Measurements from ENCODE around the gene NEURL1.
"Not testable (repeated sequence)": the region's sequence is repeated elsewhere in the genome, so short reads cannot be mapped to it uniquely, and the experiment has no call there.

The NEURL1 gene

DNA sequence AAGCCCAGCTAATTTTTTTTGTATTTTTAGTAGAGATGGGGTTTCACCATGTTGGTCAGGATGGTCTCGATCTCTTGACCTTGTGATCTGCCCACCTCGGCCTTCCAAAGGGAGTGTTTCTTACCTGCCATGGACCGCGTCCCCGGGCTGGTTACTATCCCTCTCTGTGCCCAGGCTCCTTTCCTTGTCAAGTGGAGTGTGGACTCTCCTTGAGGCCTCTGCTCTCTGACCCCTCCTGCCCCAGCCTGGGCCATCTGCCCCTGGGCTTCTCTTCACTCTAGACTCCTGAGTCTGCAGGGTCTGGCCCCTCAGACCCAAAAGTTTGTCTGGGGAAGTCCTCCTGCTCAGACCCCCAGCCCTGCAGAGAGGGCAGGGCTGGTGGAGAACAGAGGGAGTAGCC lies 20.7 kb downstream of the NEURL1 start:
- DNase-seq (ENCODE audit: low spot score) = no peak

DNA sequence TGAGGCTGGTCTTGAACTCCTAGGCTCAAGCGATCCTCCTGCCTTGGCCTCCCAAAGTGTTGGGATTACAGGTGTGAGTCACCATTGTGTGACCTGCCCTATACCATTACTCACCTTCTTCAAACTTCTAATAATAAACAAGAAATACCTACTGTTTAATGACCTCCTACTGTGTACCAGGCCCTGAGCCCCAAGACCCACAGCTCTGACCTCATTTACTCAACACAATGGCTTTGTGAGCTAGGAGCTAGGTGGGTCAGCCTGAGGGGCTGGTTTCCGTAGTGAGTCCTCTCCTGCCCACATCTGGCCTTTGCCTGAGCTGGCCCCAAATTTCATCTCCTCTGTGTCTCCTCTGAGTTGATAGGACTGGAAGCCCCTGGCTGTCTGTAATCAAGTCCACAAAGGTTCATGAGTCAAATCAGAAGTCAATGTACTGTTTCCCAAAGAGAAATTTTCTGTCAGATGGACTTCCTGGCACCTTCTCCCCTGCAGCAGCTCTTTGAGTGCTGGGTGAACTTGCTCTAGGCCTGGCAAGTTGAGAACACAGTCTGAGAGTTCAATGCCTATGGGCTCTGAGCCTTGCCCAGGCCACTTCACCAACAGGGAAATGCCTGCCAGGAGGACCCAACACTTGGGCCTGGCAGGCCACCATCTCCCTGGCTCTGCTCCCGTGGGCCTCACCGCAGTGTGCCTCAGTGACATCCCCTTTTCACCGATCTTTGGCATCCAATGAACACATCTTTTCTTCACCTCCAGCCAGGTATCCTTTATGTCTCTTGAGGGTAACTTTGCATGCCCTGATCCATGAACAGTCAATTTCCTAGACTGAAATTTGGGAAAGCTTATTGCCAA lies 24.0 kb downstream of the NEURL1 start:
- DNase-seq (ENCODE audit: low spot score) = no peak

DNA sequence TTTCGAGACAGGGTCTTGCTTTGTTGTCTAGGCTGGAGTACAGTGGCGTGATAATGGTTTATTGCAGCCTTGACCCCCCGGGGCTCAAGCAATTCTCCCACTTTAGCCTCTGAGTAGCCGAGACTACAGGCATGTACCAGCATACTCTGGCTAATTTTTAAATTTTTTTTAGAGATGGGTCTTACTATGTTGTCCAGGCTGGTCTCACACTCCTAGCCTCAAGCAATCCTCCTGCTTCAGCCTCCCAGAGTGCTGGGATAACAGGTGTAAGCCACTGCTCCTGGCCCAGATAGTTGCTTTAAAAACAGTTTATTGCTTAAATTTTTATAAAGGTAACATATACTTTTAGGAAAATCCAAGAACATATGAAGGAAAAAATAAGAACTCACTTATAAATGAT lies 26.3 kb downstream of the NEURL1 start:
- no peak for DNase-seq (ENCODE audit: low spot score)

DNA sequence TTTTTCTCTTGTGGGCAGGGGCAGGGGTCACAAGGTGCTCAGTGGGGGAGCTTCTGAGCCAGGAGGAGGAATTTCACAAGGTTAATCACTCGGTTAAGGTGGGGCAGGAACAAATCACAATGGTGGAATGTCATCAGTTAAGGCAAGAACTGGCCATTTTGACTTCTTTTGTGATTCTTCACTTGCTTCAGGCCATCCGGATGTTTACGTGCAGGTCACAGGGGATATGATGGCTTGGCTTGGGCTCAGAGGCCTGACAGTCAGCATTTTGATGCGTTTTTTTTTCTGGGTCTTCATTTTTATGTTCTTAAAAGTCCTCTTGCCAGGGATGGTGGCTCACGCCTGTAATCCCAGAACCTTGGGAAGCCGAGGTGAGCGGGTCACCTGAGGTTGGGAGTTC lies 28.5 kb downstream of the NEURL1 start:
- not testable (repeated sequence) for DNase-seq (ENCODE audit: low spot score)

- no peak for DNase-seq (ENCODE audit: low spot score)
Measured at GRCh38 chr10:103523683-103524082, 30.2 kb downstream of the NEURL1 start.

DNA sequence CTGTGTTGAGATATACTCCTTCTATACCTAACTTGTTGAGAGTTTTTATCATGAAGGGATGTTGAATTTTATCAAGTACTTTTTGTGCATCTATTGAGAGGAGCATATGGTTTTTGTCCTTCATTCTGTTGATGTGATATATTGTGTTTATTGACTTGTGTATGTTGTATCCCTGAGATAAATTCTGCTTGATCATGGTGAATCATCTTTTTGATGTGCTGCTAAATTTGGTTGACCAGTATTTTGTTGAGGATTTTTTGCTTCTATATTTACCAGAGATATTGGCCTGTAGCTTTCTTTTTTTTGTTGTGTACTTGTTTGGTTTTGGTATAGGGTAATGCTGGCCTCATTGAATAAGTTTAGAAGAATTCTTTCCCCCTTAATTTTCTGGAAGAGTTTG lies 32.4 kb downstream of the NEURL1 start:
- DNase-seq (ENCODE audit: low spot score) = no peak

DNA sequence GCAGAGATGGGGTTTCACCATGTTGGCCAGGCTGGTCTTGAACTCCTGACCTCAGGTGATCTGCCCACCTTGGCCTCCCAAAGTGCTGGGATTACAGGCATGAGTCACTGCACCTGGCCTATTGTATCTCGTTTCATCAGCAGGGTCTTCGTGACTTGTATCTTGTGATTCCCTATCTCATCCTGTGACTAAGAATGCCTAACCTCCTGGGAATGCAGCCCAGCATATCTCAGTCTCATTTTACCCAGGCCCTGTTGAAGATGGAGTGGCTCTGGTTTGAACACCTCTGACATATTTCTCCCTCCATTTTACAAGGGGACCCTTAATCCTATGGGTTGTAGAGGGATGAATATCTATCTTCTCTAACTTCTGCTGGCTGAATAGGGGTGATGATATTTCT lies 34.0 kb downstream of the NEURL1 start:
- DNase-seq (ENCODE audit: low spot score) = not testable (repeated sequence)

DNA sequence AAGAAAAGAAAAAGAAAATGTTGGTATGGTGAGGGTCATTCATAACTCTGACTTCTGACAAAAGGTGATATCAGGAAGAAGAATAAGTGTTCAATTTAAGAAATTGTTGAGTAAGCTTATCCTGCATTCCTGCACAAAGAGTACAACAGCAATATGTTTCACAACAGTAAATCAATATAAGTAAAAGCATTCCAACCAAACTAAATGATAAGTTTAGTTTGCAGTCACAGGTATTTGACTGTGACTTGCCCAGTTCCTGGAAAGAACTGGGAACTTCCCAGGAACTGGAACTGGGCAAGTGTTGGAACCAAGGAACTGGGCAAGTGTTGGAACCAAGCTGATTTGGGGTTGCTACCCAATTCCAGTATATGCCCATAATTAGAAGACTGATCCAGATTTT lies 35.0 kb downstream of the NEURL1 start:
- DNase-seq (ENCODE audit: low spot score) = no peak

GRCh38 chr10:103529539-103529938 lies 36.0 kb downstream of the NEURL1 start:
- DNase-seq (ENCODE audit: low spot score) = no peak

- DNase-seq (ENCODE audit: low spot score) = no peak
Measured at GRCh38 chr10:103533827-103534226, 40.3 kb downstream of the NEURL1 start.

DNA sequence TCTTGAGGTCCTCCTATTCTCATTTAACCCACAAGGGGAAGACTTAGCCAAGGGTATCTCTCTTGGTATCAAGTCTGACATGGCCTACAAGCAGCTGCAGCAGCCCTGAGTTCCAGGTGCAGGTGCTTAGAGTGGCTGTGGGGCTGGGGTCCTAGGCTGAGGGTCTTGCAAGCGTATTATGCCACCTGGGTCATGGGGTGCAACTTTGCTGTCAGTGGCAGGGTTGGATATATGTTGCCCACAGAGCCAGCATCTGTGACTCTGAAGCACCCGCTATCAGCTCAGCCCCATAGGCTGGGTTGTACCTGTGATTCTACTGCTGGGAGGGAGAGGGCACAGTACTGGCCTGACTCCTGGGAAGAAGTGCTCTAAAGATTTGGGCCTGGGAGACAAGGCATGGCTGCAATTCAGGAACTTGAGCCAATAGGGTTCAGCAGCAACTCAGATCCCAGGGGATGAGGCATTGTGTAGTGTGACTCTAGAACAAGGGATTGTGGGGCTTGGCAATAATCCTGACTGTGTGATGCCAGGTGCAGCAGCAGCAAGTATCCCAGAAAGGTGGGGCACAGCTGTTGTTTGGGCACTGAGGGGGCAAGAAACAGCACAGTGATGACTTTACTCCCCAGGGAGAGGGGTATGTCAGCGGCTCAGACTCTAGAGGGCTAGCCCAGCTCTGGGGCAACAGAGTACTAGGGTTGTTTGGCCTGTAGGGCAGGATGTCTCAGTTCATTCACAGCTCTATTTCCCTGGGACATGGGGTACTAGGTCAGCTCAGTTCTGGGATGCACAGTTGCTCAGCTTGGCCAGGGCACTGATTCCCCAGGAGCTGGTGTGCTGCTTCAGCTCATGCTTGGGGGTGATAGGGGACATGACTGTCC lies 41.4 kb downstream of the NEURL1 start:
- DNase-seq (ENCODE audit: low spot score) = no peak

- DNase-seq (ENCODE audit: low spot score) = no peak
Measured at GRCh38 chr10:103535595-103535994, 42.1 kb downstream of the NEURL1 start.

- DNase-seq (ENCODE audit: low spot score) = no peak
Measured at GRCh38 chr10:103539751-103540150, 46.2 kb downstream of the NEURL1 start.

- DNase-seq (ENCODE audit: low spot score) = no peak
Measured at GRCh38 chr10:103540722-103541121, 47.2 kb downstream of the NEURL1 start.

- no peak for DNase-seq (ENCODE audit: low spot score)
Measured at GRCh38 chr10:103541616-103542015, 48.1 kb downstream of the NEURL1 start.

- peak; percentile 91 for DNase-seq (ENCODE audit: low spot score)
Measured at GRCh38 chr10:103542764-103543616, 49.5 kb downstream of the NEURL1 start.

DNA sequence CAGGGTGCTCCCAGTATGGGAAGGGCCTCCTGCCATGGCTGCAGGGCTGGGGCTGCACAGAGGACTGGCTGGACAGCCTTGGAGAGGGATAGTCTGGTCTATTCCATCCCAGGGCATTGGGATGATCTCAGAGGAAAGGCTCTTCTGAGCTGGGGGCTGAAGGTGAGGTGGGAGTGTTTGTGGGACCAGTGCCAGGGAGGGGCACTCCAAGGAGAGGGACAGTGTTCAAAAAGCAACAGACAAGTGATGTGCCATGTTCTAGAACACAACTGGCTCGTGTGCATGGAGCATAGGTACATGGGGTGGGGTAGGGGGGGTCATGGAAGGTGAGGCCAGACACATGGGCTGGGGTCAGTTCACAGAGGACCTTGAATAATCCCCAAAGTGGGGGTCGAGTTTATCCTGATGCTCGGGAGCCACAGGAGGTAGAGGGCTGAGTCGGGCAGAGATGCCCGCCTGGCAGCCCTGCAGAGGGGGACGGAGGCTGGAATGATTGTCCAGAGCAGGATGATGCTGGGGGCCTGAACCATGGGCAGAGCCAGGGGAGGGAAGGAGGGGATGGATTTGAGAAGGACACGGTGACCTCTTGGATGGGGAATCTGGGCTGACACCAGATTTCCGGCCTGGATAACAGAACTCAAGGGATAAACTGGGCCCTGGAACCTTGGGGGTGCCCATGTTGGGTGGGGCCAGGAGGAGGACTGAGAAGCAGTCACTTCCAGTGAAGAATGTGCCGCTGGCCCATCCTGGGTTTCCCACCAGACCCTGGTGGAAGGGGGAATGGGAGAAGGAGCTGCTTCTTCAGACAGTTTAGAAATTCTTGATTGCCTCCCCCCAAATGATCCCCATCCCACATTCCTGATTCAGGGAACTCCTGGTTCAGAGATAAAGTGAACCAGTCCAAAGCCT lies 50.4 kb downstream of the NEURL1 start:
- no peak for DNase-seq (ENCODE audit: low spot score)

GRCh38 chr10:103544657-103545310 lies 51.3 kb downstream of the NEURL1 start:
- DNase-seq (ENCODE audit: low spot score) = no peak

DNA sequence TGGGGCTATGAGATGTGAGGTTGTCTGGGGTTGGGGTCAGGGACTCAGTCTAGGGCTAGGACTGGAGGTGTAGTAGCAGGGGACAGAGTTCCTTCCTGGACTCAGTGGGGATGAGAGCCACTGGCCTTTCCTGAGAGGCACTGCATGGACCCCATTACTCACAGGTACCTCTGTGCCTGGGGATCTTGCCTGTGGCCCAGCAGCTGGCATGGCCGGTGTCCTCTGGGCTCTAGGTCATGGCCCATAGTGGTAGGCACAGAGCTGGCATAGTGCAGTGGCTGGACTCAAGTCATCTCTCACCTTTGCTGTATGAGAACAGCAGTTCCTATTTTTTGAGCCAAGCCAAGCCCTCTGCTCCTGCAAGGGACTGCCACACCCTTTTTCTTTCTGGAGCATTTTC lies 51.9 kb downstream of the NEURL1 start:
- no peak for DNase-seq (ENCODE audit: low spot score)

- no peak for DNase-seq (ENCODE audit: low spot score)
Measured at GRCh38 chr10:103545771-103546281, 52.3 kb downstream of the NEURL1 start.
